ENCODE results near the gene SLC4A1AP. TPM values are rescaled to one million over a fixed set of nuclear protein-coding genes. Genes with fewer than 3 reads are reported as not detected.
"Not testable (repeated sequence)": the region's sequence is repeated elsewhere in the genome, so short reads cannot be mapped to it uniquely, and the experiment has no call there.

SLC4A1AP gene, protein sequence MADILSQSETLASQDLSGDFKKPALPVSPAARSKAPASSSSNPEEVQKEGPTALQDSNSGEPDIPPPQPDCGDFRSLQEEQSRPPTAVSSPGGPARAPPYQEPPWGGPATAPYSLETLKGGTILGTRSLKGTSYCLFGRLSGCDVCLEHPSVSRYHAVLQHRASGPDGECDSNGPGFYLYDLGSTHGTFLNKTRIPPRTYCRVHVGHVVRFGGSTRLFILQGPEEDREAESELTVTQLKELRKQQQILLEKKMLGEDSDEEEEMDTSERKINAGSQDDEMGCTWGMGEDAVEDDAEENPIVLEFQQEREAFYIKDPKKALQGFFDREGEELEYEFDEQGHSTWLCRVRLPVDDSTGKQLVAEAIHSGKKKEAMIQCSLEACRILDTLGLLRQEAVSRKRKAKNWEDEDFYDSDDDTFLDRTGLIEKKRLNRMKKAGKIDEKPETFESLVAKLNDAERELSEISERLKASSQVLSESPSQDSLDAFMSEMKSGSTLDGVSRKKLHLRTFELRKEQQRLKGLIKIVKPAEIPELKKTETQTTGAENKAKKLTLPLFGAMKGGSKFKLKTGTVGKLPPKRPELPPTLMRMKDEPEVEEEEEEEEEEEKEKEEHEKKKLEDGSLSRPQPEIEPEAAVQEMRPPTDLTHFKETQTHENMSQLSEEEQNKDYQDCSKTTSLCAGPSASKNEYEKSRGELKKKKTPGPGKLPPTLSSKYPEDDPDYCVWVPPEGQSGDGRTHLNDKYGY
- polyA plus RNA-seq (2013, experiment 1 of 2), result 16.2 TPM
- 19.1 TPM for polyA plus RNA-seq (2013, experiment 2 of 2)

DNA sequence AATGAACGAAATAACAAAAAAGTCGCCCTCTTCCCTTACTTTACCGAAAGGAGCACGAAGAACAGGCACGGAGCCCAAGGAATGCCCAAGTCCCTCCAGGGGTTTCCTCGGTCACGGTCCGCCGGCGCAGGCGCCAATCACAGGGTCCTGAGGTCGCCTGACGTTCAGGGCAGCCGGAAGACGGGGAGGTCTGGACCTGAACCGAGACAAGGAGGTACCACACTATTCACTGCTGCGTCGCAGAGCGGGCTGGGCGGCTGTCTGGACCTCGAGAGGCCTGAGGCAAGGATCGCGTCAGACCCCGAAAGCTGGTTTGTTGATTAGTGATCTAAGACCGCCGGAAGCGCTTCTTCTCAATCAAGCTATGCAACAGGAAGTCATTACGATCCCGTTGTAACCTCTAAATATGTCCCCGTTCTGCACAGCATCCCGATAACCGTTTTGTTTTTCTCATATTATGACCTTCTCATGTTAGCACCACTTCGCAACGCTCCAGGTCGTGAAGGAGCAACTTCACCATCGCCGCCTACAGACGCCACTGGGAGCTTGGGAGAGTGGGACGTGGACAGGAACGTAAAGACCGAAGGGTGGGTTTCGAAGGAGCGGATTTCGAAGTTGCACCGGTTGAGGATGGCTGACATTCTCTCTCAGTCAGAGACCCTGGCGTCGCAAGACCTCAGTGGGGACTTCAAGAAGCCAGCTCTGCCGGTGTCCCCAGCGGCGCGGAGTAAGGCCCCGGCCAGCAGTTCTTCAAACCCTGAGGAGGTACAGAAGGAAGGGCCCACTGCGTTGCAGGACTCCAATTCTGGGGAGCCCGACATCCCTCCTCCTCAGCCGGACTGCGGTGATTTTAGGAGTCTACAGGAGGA is at the start of gene SLC4A1AP, which contains the start of gene SUPT7L:
TSS of gene SLC4A1AP (plus strand) at position 605 of the 869 bp plus-strand sequence. CDS start at position 631, 26 bp downstream.
TSS of gene SUPT7L (minus strand) at position 330 of the 869 bp plus-strand sequence. CDS start 1,422 bp downstream, outside the sequence.
- Histone ChIP-seq H3K27ac (ENCODE audit: low read depth, low read length) (peak within 1 kb of the TSS; percentile 91), H3K9ac (ENCODE audit: low read depth, low read length) (peak within 1 kb of the TSS; percentile 86), H3K4me1 (ENCODE audit: insufficient read depth, low read length) (no peaks in the 10 kb centered on the region), H3K9me3 (ENCODE audit: insufficient read depth, low read depth, low read length) (no peaks in the 10 kb centered on the region), H3K4me3 (ENCODE audit: low read length) (peak within 1 kb of the TSS; percentile 91), H3K36me3 (ENCODE audit: insufficient read depth, low read length) (peaks cover 55% of the 10 kb centered on the region), H3K27me3 (ENCODE audit: insufficient read depth, low read length) (no peaks in the 10 kb centered on the region)
- under 1% methylated on average over 56 of the region's 56 CpGs for WGBS

- no peak overlapping the region for H3K27ac ChIP-seq (ENCODE audit: low read depth, low read length)
- 100% methylated on average over 1 of the region's 2 CpGs for WGBS
- H3K4me1 ChIP-seq (ENCODE audit: insufficient read depth, low read length), result no peaks in the 10 kb centered on the region
- H3K9me3 ChIP-seq (ENCODE audit: insufficient read depth, low read depth, low read length), result no peaks in the 10 kb centered on the region
- H3K27me3 ChIP-seq (ENCODE audit: insufficient read depth, low read length), result no peaks in the 10 kb centered on the region
- H3K9ac ChIP-seq (ENCODE audit: low read depth, low read length), result no peak overlapping the region
- no peak overlapping the region for H3K4me3 ChIP-seq (ENCODE audit: low read length)
- H3K36me3 ChIP-seq (ENCODE audit: insufficient read depth, low read length), result peaks cover 79% of the 10 kb centered on the region
Observed at GRCh38 chr2:27613985-27614384, 49.7 kb upstream of the SLC4A1AP start.

DNA sequence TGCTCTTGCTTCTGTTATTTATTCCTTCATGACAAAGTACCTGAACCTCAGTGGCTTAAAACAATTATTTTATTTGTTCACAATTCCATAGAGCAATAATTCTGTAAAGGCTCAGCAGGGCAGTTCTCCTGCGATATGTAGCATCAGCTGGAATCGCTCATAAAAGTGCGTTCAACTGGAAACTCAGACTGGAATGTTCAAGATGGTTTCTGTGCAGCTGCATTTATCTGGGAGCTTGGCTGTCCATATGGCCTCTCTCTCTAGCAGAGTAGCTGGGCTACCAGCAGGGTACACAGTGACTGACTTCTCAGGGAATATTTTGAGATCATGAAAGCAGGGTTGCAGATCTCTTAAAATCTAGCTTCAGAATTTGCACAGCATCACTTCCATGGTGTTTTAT is 48.4 kb upstream of the SLC4A1AP start:
- WGBS, result 96% methylated on average over 3 of the region's 3 CpGs

GRCh38 chr2:27621524-27621923 is 42.2 kb upstream of the SLC4A1AP start:
- peaks cover 21% of the 10 kb centered on the region; the same call in 1 of the 2 replicates for H3K4me1 ChIP-seq (ENCODE audit: insufficient read depth, low read length)
- no peak overlapping the region; the same call in 1 of the 2 replicates for H3K27ac ChIP-seq (ENCODE audit: low read depth, low read length)
- H3K9ac ChIP-seq (ENCODE audit: low read depth, low read length), result no peak overlapping the region
- no peak overlapping the region for H3K4me3 ChIP-seq (ENCODE audit: low read length)
- H3K27me3 ChIP-seq (ENCODE audit: insufficient read depth, low read length), result no peaks in the 10 kb centered on the region
- no peaks in the 10 kb centered on the region for H3K9me3 ChIP-seq (ENCODE audit: insufficient read depth, low read depth, low read length)
- H3K36me3 ChIP-seq (ENCODE audit: insufficient read depth, low read length), result peaks cover 74% of the 10 kb centered on the region
- 93% methylated on average over 1 of the region's 1 CpG for WGBS

More for the DNA sequence above, 48.4 kb upstream of the SLC4A1AP start:
- Histone ChIP-seq H3K4me1 (ENCODE audit: insufficient read depth, low read length) (no peaks in the 10 kb centered on the region), H3K27me3 (ENCODE audit: insufficient read depth, low read length) (no peaks in the 10 kb centered on the region), H3K4me3 (ENCODE audit: low read length) (no peak overlapping the region), H3K36me3 (ENCODE audit: insufficient read depth, low read length) (peaks cover 89% of the 10 kb centered on the region), H3K27ac (ENCODE audit: low read depth, low read length) (no peak overlapping the region), H3K9ac (ENCODE audit: low read depth, low read length) (no peak overlapping the region), H3K9me3 (ENCODE audit: insufficient read depth, low read depth, low read length) (no peaks in the 10 kb centered on the region)

- Histone ChIP-seq H3K9me3 (ENCODE audit: insufficient read depth, low read depth, low read length) (no peaks in the 10 kb centered on the region), H3K27me3 (ENCODE audit: insufficient read depth, low read length) (no peaks in the 10 kb centered on the region), H3K4me3 (ENCODE audit: low read length) (no peak overlapping the region; the same call in 1 of the 2 replicates), H3K36me3 (ENCODE audit: insufficient read depth, low read length) (peaks cover 60% of the 10 kb centered on the region), H3K4me1 (ENCODE audit: insufficient read depth, low read length) (peaks cover 24% of the 10 kb centered on the region; the same call in 1 of the 2 replicates), H3K9ac (ENCODE audit: low read depth, low read length) (no peak overlapping the region), H3K27ac (ENCODE audit: low read depth, low read length) (peak overlapping the region; percentile 83)
- 58% methylated on average over 3 of the region's 3 CpGs for WGBS
Observed at GRCh38 chr2:27622921-27623384, 40.7 kb upstream of the SLC4A1AP start.

- Histone ChIP-seq H3K36me3 (ENCODE audit: insufficient read depth, low read length) (peaks cover 40% of the 10 kb centered on the region), H3K4me1 (ENCODE audit: insufficient read depth, low read length) (peaks cover 27% of the 10 kb centered on the region; the same call in 1 of the 2 replicates), H3K27me3 (ENCODE audit: insufficient read depth, low read length) (no peaks in the 10 kb centered on the region), H3K4me3 (ENCODE audit: low read length) (no peak overlapping the region), H3K27ac (ENCODE audit: low read depth, low read length) (no peak overlapping the region), H3K9ac (ENCODE audit: low read depth, low read length) (no peak overlapping the region), H3K9me3 (ENCODE audit: insufficient read depth, low read depth, low read length) (no peaks in the 10 kb centered on the region)
Observed at GRCh38 chr2:27624943-27625342, 38.7 kb upstream of the SLC4A1AP start.

DNA sequence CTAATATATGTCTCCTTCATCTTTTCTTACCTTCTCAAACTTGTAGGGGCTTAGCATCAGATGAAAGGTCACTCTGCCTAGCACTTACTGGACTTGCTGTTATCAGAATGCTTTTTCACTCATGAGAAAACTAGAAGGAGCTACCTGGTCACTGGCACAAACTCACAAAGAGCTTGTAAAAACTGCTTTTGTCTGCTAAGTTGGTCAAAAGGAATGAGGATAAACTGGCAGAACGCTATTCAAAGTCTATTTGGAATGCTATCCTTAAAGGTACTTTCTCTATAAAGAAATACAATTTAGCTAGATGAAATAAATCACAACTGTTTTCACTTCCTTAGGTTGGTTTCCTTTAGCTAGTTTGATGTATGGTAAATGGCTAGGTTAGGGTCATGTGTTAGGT is 37.4 kb upstream of the SLC4A1AP start:
- not testable (repeated sequence) for H3K27ac ChIP-seq (ENCODE audit: low read depth, low read length); H3K4me3 ChIP-seq (ENCODE audit: low read length); H3K9me3 ChIP-seq (ENCODE audit: insufficient read depth, low read depth, low read length); H3K9ac ChIP-seq (ENCODE audit: low read depth, low read length); H3K27me3 ChIP-seq (ENCODE audit: insufficient read depth, low read length)
- Histone ChIP-seq H3K36me3 (ENCODE audit: insufficient read depth, low read length) (peaks cover 38% of the 10 kb centered on the region), H3K4me1 (ENCODE audit: insufficient read depth, low read length) (peaks cover 27% of the 10 kb centered on the region; the same call in 1 of the 2 replicates)
- 100% methylated on average over 1 of the region's 1 CpG for WGBS

DNA sequence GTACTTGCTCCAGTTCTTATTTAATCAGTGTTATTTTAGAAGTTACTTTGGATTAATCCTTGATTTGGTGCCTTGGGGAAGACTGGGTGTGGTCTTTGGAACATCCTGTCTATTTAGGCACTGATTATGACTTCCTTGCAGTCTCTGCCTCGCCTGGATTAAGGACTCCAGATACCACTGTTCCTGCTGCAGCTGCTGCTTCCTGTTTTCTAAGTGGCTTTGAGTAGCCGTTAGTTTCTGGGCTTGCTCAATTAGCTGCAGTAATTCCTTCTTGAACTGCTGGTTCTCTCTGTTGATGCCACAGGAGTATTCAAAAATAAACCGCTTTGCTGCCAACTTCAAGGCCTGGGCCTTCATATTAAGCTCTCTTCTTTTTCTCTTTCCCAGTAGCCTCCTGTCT is 36.8 kb upstream of the SLC4A1AP start:
- H3K27ac ChIP-seq (ENCODE audit: low read depth, low read length); H3K4me3 ChIP-seq (ENCODE audit: low read length); H3K9me3 ChIP-seq (ENCODE audit: insufficient read depth, low read depth, low read length); H3K27me3 ChIP-seq (ENCODE audit: insufficient read depth, low read length); H3K9ac ChIP-seq (ENCODE audit: low read depth, low read length): not testable (repeated sequence)
- H3K4me1 ChIP-seq (ENCODE audit: insufficient read depth, low read length), result peaks cover 24% of the 10 kb centered on the region; the same call in 1 of the 2 replicates
- WGBS, result 81% methylated on average over 3 of the region's 3 CpGs
- H3K36me3 ChIP-seq (ENCODE audit: insufficient read depth, low read length), result peaks cover 38% of the 10 kb centered on the region

GRCh38 chr2:27627963-27628766 is 35.5 kb upstream of the SLC4A1AP start:
- Histone ChIP-seq H3K9me3 (ENCODE audit: insufficient read depth, low read depth, low read length) (no peaks in the 10 kb centered on the region), H3K4me3 (ENCODE audit: low read length) (peak overlapping the region; percentile 90), H3K27ac (ENCODE audit: low read depth, low read length) (no peak overlapping the region; the same call in 1 of the 2 replicates), H3K27me3 (ENCODE audit: insufficient read depth, low read length) (no peaks in the 10 kb centered on the region), H3K36me3 (ENCODE audit: insufficient read depth, low read length) (peaks cover 38% of the 10 kb centered on the region), H3K9ac (ENCODE audit: low read depth, low read length) (peak overlapping the region; percentile 97), H3K4me1 (ENCODE audit: insufficient read depth, low read length) (peaks cover 12% of the 10 kb centered on the region; the same call in 1 of the 2 replicates)
- WGBS, result 7% methylated on average over 21 of the region's 21 CpGs
